ENCODE results near the gene ZBTB40. TPM values are rescaled to one million over a fixed set of nuclear protein-coding genes. Genes with fewer than 3 reads are reported as not detected.

ZBTB40 gene
- total and polyA plus RNA-seq, 10 of the 15 experiments (the other 5 are each of a cell fraction or from before 2014, with no cell fraction given): 1.9 to 14.4 (median 9.0) TPM

- Histone ChIP-seq H2AFZ (ENCODE audit: control insufficient read depth, low read depth, low read length) (no peak overlapping the region), H3K4me3 (no peak overlapping the region), H3K4me2 (ENCODE audit: control insufficient read depth, insufficient read depth) (no peak overlapping the region), H3K4me1 (ENCODE audit: control insufficient read depth, insufficient read depth, low read length) (no peaks in the 10 kb centered on the region), H3K9me3 (replicated peaks; ENCODE audit: control insufficient read depth, insufficient read depth, low read length) (no peaks in the 10 kb centered on the region), H3K27me3 (replicated peaks in 1 of 2; ENCODE audit: control insufficient read depth in 2 of 2, insufficient read depth in 2 of 2, low read length in 1 of 2) (peaks cover 0 to 3% of the 10 kb centered on the region in 2 experiments; a peak in 3 of 4 replicates), H4K20me1 (ENCODE audit: control insufficient read depth, insufficient read depth) (no peaks in the 10 kb centered on the region), H3K27ac (ENCODE audit: control insufficient read depth, insufficient read depth) (no peak overlapping the region), H3K36me3 (ENCODE audit: control insufficient read depth in 2 of 2, insufficient read depth in 2 of 2, low read length in 1 of 2) (no peaks in the 10 kb centered on the region), H3K79me2 (ENCODE audit: control insufficient read depth, insufficient read depth, low read length) (no peaks in the 10 kb centered on the region), H3K9ac (ENCODE audit: control insufficient read depth, insufficient read depth, low read length) (no peak overlapping the region)
- in situ Hi-C loops (cut with MboI) (loop anchor here (10.0 kb wide), 1 partner anchor 406 kb away; the partner anchor contains the start of gene CELA3A), intact Hi-C loops (cut with micrococcal nuclease; ENCODE audit: unreplicated experiment) (no loop called here)
- no TSS peak for BruUV-seq (replicated peaks)
- ChIA-PET SMC1A (ENCODE audit: uncharacterized antibody, unreplicated experiment) (interaction anchor here (0.5 to 1.3 kb wide), 2 partner anchors 130 to 269 kb away, joined by 3 to 4 read pairs; no protein-coding TSS in a partner anchor), POLR2A (no interaction called here), CTCF (no interaction called here), RAD21 (ENCODE audit: unreplicated experiment) (no interaction called here)
- DNase-seq (ENCODE audit: low read depth, low spot score) (no peak), ATAC-seq (no peak), FAIRE-seq (no peak)
- WGBS (ENCODE audit: insufficient coverage, insufficient replicate concordance, low lambda C conversion rate, missing lambda C conversion rate): 27% methylated on average over 10 of the region's 10 CpGs
- TF ChIP-seq MYB (IDR thresholded peaks at IDR 0.05; ENCODE audit: borderline replicate concordance, low read depth, low read length) (no peak), E4F1 (IDR thresholded peaks at IDR 0.05; ENCODE audit: borderline replicate concordance, partially characterized antibody) (no peak), RAD51 (IDR thresholded peaks at IDR 0.05) (no peak), SUZ12 (IDR thresholded peaks at IDR 0.05; ENCODE audit: unreplicated experiment) (no peak), TBL1XR1 (IDR thresholded peaks at IDR 0.05; ENCODE audit: low read depth, low read length) (no peak), PAX5 (IDR thresholded peaks at IDR 0.05; ENCODE audit: borderline replicate concordance, low read depth, low read length) (no peak), SMAD1 (IDR thresholded peaks at IDR 0.05; ENCODE audit: low read depth, partially characterized antibody) (no peak), TCF3 (IDR thresholded peaks at IDR 0.05; ENCODE audit: borderline replicate concordance, insufficient read depth, low read depth, low read length) (no peak), CBX3 (IDR thresholded peaks at IDR 0.05; ENCODE audit: borderline replicate concordance, low read depth) (no peak), MLLT1 (IDR thresholded peaks at IDR 0.05) (no peak), BCL11A (IDR thresholded peaks at IDR 0.05; ENCODE audit: low read depth, low read length) (no peak), RFX5 (IDR thresholded peaks at IDR 0.05; ENCODE audit: low read depth, low read length) (no peak)
- TF ChIP-seq, protein P1, sequence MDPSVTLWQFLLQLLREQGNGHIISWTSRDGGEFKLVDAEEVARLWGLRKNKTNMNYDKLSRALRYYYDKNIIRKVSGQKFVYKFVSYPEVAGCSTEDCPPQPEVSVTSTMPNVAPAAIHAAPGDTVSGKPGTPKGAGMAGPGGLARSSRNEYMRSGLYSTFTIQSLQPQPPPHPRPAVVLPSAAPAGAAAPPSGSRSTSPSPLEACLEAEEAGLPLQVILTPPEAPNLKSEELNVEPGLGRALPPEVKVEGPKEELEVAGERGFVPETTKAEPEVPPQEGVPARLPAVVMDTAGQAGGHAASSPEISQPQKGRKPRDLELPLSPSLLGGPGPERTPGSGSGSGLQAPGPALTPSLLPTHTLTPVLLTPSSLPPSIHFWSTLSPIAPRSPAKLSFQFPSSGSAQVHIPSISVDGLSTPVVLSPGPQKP (IDR thresholded peaks at IDR 0.05; ENCODE audit: low read depth, low read length): no peak
- TF ChIP-seq, protein P2, sequence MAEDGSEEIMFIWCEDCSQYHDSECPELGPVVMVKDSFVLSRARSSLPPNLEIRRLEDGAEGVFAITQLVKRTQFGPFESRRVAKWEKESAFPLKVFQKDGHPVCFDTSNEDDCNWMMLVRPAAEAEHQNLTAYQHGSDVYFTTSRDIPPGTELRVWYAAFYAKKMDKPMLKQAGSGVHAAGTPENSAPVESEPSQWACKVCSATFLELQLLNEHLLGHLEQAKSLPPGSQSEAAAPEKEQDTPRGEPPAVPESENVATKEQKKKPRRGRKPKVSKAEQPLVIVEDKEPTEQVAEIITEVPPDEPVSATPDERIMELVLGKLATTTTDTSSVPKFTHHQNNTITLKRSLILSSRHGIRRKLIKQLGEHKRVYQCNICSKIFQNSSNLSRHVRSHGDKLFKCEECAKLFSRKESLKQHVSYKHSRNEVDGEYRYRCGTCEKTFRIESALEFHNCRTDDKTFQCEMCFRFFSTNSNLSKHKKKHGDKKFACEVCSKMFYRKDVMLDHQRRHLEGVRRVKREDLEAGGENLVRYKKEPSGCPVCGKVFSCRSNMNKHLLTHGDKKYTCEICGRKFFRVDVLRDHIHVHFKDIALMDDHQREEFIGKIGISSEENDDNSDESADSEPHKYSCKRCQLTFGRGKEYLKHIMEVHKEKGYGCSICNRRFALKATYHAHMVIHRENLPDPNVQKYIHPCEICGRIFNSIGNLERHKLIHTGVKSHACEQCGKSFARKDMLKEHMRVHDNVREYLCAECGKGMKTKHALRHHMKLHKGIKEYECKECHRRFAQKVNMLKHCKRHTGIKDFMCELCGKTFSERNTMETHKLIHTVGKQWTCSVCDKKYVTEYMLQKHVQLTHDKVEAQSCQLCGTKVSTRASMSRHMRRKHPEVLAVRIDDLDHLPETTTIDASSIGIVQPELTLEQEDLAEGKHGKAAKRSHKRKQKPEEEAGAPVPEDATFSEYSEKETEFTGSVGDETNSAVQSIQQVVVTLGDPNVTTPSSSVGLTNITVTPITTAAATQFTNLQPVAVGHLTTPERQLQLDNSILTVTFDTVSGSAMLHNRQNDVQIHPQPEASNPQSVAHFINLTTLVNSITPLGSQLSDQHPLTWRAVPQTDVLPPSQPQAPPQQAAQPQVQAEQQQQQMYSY (CRISPR knock-in tag; IDR thresholded peaks at IDR 0.05): no peak
Measured at GRCh38 chr1:22410928-22411495, 40.6 kb upstream of the ZBTB40 start.

All from GM12878 (cell line).